Measurements from ENCODE around the gene MPV17L. TPM values are rescaled to one million over a fixed set of nuclear protein-coding genes. Genes with fewer than 3 reads are reported as not detected.
"Not testable (repeated sequence)": the region's sequence is repeated elsewhere in the genome, so short reads cannot be mapped to it uniquely, and the experiment has no call there.

MPV17L gene
- polyA plus RNA-seq, 2 of the 4 experiments (the other 2 are of a cell fraction) = 3.7 to 5.8 TPM

- 85% methylated on average over 14 of the region's 14 CpGs for WGBS (ENCODE audit: missing lambda C conversion rate)
- CTCF ChIA-PET = interaction anchor here (0.7 to 1.0 kb wide), 2 partner anchors 36 to 60 kb away, joined by 3 to 6 read pairs; no protein-coding TSS in a partner anchor
- peaks cover 4% of the 10 kb centered on the region; the same call in 1 of the 3 replicates for H3K4me1 ChIP-seq
- FAIRE-seq (no peak), DNase-seq (ENCODE audit: low read depth in 1 of 2, low spot score in 1 of 2) (no peak), ATAC-seq (no peak)
- no peak overlapping the region for H3K4me3 ChIP-seq
- no peak overlapping the region for H3K27ac ChIP-seq
- no peak overlapping the region for H3K4me2 ChIP-seq
- TF ChIP-seq MYC (IDR thresholded peaks at IDR 0.05; ENCODE audit: borderline replicate concordance, low read length) (no peak), RFX5 (IDR thresholded peaks at IDR 0.05) (no peak), NPAS2 (CRISPR knock-in tag; IDR thresholded peaks at IDR 0.05; ENCODE audit: borderline replicate concordance) (no peak), HOXA7 (CRISPR knock-in tag; IDR thresholded peaks at IDR 0.05) (no peak), BCL3 (IDR thresholded peaks at IDR 0.05) (no peak), CHD4 (IDR thresholded peaks at IDR 0.05; ENCODE audit: borderline replicate concordance) (no peak), ESRRA (IDR thresholded peaks at IDR 0.05; ENCODE audit: borderline replicate concordance, low read length) (no peak), EP300 (IDR thresholded peaks at IDR 0.05) (no peak), MAFK (IDR thresholded peaks at IDR 0.05; ENCODE audit: partially characterized antibody) (no peak), HES2 (IDR thresholded peaks at IDR 0.05) (no peak)
- POLR2A ChIA-PET = no interaction called here
- no peaks in the 10 kb centered on the region for H3K9me3 ChIP-seq
Observed at GRCh38 chr16:15398618-15399316, 3.2 kb downstream of the MPV17L start.

GRCh38 chr16:15399317-15399716, 3.8 kb downstream of the MPV17L start:
- DNase-seq (ENCODE audit: low read depth in 1 of 2, low spot score in 1 of 2) = no peak
- ChIA-PET POLR2A (no interaction called here), CTCF (interaction anchor here (0.8 to 1.0 kb wide), 2 partner anchors 36 to 151 kb away, joined by 3 read pairs; no protein-coding TSS in a partner anchor)
- no peak for ATAC-seq
- FAIRE-seq = no peak
- Histone ChIP-seq H3K9me3 (no peaks in the 10 kb centered on the region), H3K27ac (no peak overlapping the region), H3K4me1 (peaks cover 4% of the 10 kb centered on the region; the same call in 1 of the 3 replicates), H3K4me3 (no peak overlapping the region), H3K4me2 (no peak overlapping the region)
- TF ChIP-seq CHD4 (IDR thresholded peaks at IDR 0.05; ENCODE audit: borderline replicate concordance) (no peak), BCL3 (IDR thresholded peaks at IDR 0.05) (no peak), ELK1 (IDR thresholded peaks at IDR 0.05; ENCODE audit: low read depth, low read length) (no peak), PBX3 (IDR thresholded peaks at IDR 0.05) (no peak), BHLHE40 (IDR thresholded peaks at IDR 0.05; ENCODE audit: low read depth, low read length) (no peak), HDAC2 (IDR thresholded peaks at IDR 0.05) (no peak), GATA3 (IDR thresholded peaks at IDR 0.05; ENCODE audit: borderline replicate concordance) (no peak), ZNF302 (CRISPR knock-in tag; IDR thresholded peaks at IDR 0.05) (no peak), SREBF2 (IDR thresholded peaks at IDR 0.05) (no peak), HEYL (CRISPR knock-in tag; IDR thresholded peaks at IDR 0.05) (no peak), NPAS2 (CRISPR knock-in tag; IDR thresholded peaks at IDR 0.05; ENCODE audit: borderline replicate concordance) (no peak), CEBPB (IDR thresholded peaks at IDR 0.05) (no peak), NFE2L2 (conservative IDR thresholded peaks at IDR 0.05; ENCODE audit: low read length) (no peak), SMC3 (IDR thresholded peaks at IDR 0.05) (no peak)
- WGBS (ENCODE audit: missing lambda C conversion rate) = 80% methylated on average over 3 of the region's 3 CpGs

GRCh38 chr16:15400314-15400713, 4.8 kb downstream of the MPV17L start:
- ATAC-seq; DNase-seq (ENCODE audit: low read depth in 1 of 2, low spot score in 1 of 2); H3K9me3 ChIP-seq; H3K27ac ChIP-seq; POLR2A ChIA-PET; FAIRE-seq; H3K4me1 ChIP-seq; H3K4me3 ChIP-seq; H3K4me2 ChIP-seq: not testable (repeated sequence)
- 88% methylated on average over 6 of the region's 6 CpGs for WGBS (ENCODE audit: missing lambda C conversion rate)
- CTCF ChIA-PET = interaction anchor here (0.7 kb wide), 1 partner anchor 16 kb away, joined by 3 read pairs; no protein-coding TSS in a partner anchor

Measured in A549 (cell line).